Measurements from ENCODE around the gene MED31. TPM values are rescaled to one million over a fixed set of nuclear protein-coding genes. Genes with fewer than 3 reads are reported as not detected.

The MED31 gene
- total and polyA plus RNA-seq, 2 of the 13 experiments (the other 11 are each of a cell fraction or from before 2014, with no cell fraction given): 19.0 to 20.9 TPM

GRCh38 chr17:6699997-6700947, 48.9 kb upstream of the MED31 start (continued):
- TF ChIP-seq ZNF530 (CRISPR knock-in tag; IDR thresholded peaks at IDR 0.05; ENCODE audit: low read depth) (no peak), ZNF747 (CRISPR knock-in tag; IDR thresholded peaks at IDR 0.05; ENCODE audit: borderline replicate concordance) (peak; percentile 94), ISX (CRISPR knock-in tag; conservative IDR thresholded peaks at IDR 0.05) (0 out of 2 replicates have a peak, but pooled peaks have one; percentile 47), GATA4 (IDR thresholded peaks at IDR 0.05; ENCODE audit: borderline replicate concordance, low read depth) (peak; percentile 92; the same call in 1 of the 2 replicates), ZNF382 (CRISPR knock-in tag; IDR thresholded peaks at IDR 0.05; ENCODE audit: borderline replicate concordance) (no peak), ZBTB43 (CRISPR knock-in tag; conservative IDR thresholded peaks at IDR 0.05) (peak; percentile 82; the same call in 1 of the 2 replicates), ATF1 (CRISPR knock-in tag; IDR thresholded peaks at IDR 0.05) (peak; percentile 79), HOXA3 (CRISPR knock-in tag; IDR thresholded peaks at IDR 0.05) (peak; percentile 85), EZH2 (conservative IDR thresholded peaks at IDR 0.05; ENCODE audit: low read depth, low read length) (no peak), ZNF552 (CRISPR knock-in tag; IDR thresholded peaks at IDR 0.05; ENCODE audit: borderline replicate concordance) (no peak), MEIS2 (CRISPR knock-in tag; IDR thresholded peaks at IDR 0.05) (peak; percentile 96), ZNF768 (CRISPR knock-in tag; IDR thresholded peaks at IDR 0.05) (peak; percentile 49), ZBTB8A (CRISPR knock-in tag; IDR thresholded peaks at IDR 0.05; ENCODE audit: borderline replicate concordance, low read depth) (0 out of 2 replicates have a peak, but pooled peaks have one; percentile 39), POLR2G (IDR thresholded peaks at IDR 0.05; ENCODE audit: low read depth, low read length) (peak; percentile 67), IRX3 (CRISPR knock-in tag; IDR thresholded peaks at IDR 0.05; ENCODE audit: borderline replicate concordance, low read depth) (no peak), AFF4 (CRISPR knock-in tag; IDR thresholded peaks at IDR 0.05) (peak; percentile 54; the same call in 1 of the 2 replicates), SRSF1 (optimal IDR thresholded peaks at IDR 0.05; ENCODE audit: low read depth, low read length) (peak; percentile 35), ZNF503 (CRISPR knock-in tag; IDR thresholded peaks at IDR 0.05) (peak; percentile 99), ZBTB3 (CRISPR knock-in tag; IDR thresholded peaks at IDR 0.05; ENCODE audit: borderline replicate concordance, low read depth) (peak; percentile 91), TFE3 (CRISPR knock-in tag; IDR thresholded peaks at IDR 0.05) (peak; percentile 34; the same call in 1 of the 2 replicates)

Data from HepG2 (cell line).